Nephron (organoid): ENCODE data around the gene AMMECR1.

Experiments used
- H3K27ac Mint-ChIP-seq, 3 experiments: 2 replicates each; pipeline ENCODE4 v1.8.0; 2020; ENCODE audit warnings: mixed read lengths in 3 of 3, mild to moderate bottlenecking in 2 of 3, moderate library complexity in 1 of 3
- H3K27me3 Mint-ChIP-seq: 2 replicates; pipeline ENCODE4 v1.8.0; 2021; ENCODE audit warnings: low read depth, mild to moderate bottlenecking, moderate library complexity, mixed read lengths
- H3K36me3 Mint-ChIP-seq: 2 replicates; pipeline ENCODE4 v1.8.0; 2020; ENCODE audit warnings: low read depth, mixed read lengths
- H3K4me1 Mint-ChIP-seq: 2 replicates; pipeline ENCODE4 v1.8.0; 2020; ENCODE audit warnings: mixed read lengths
- H3K4me3 Mint-ChIP-seq, 3 experiments: 2 replicates each; pipeline ENCODE4 v1.8.0; 2020; ENCODE audit warnings: mild to moderate bottlenecking in 3 of 3, mixed read lengths in 3 of 3, moderate library complexity in 2 of 3
- H3K9me3 Mint-ChIP-seq: 2 replicates; pipeline ENCODE4 v1.8.0; 2020; ENCODE audit warnings: mixed read lengths
- TF ChIP-seq, protein P1 (sequence below), 3 experiments: fragments of 200-600 bp; sonication (generic); IDR thresholded peaks; one replicate each; pipeline ENCODE4 v1.5.0; 2021; ENCODE audit warnings: antibody characterized with exemption in 3 of 3; ENCODE audit not compliant: unreplicated experiment in 3 of 3

The AMMECR1 gene

DNA sequence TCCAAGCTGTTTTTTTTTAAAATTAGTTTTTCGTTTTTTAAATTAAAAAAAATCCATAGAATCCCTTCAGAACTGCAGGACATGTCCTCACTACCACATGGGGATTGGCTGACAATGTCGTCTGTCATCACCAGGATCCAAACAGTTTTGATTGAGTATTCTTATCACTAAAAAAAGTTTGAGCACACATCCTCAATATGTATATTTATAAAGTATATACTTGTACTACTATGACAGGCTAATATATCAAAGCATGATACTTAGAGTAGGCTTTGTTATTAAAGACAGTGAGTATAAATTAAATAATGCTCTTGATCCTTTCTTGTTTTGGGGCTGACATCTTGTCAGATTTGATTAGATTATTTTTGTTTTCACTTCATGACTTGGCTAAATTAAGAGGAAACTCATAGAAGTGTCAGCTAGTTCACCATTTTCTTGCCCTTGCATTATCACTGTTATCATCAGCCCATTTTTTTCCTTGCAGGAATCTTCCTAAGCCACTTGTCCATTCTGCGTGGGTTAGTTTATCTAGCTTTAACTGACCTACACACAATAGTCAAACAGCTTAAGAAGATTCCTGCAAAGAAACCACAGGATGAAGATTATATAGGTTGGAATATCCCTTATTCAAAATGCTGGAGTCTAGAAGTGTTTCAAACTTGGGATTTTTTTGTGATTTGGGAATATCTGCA lies 92.8 kb downstream of the AMMECR1 start:
- Mint-ChIP-seq H3K4me1 (peaks cover 28% of the 10 kb centered on the region), H3K27ac (no peak overlapping the region), H3K4me3 (no peak overlapping the region), H3K9me3 (peaks cover 3% of the 10 kb centered on the region), H3K27me3 (no peaks in the 10 kb centered on the region), H3K36me3 (peaks cover 20% of the 10 kb centered on the region)
- TF ChIP-seq, protein P1, sequence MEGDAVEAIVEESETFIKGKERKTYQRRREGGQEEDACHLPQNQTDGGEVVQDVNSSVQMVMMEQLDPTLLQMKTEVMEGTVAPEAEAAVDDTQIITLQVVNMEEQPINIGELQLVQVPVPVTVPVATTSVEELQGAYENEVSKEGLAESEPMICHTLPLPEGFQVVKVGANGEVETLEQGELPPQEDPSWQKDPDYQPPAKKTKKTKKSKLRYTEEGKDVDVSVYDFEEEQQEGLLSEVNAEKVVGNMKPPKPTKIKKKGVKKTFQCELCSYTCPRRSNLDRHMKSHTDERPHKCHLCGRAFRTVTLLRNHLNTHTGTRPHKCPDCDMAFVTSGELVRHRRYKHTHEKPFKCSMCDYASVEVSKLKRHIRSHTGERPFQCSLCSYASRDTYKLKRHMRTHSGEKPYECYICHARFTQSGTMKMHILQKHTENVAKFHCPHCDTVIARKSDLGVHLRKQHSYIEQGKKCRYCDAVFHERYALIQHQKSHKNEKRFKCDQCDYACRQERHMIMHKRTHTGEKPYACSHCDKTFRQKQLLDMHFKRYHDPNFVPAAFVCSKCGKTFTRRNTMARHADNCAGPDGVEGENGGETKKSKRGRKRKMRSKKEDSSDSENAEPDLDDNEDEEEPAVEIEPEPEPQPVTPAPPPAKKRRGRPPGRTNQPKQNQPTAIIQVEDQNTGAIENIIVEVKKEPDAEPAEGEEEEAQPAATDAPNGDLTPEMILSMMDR (IDR thresholded peaks at IDR 0.05; ENCODE audit: unreplicated experiment in 3 of 3), result no peak

DNA sequence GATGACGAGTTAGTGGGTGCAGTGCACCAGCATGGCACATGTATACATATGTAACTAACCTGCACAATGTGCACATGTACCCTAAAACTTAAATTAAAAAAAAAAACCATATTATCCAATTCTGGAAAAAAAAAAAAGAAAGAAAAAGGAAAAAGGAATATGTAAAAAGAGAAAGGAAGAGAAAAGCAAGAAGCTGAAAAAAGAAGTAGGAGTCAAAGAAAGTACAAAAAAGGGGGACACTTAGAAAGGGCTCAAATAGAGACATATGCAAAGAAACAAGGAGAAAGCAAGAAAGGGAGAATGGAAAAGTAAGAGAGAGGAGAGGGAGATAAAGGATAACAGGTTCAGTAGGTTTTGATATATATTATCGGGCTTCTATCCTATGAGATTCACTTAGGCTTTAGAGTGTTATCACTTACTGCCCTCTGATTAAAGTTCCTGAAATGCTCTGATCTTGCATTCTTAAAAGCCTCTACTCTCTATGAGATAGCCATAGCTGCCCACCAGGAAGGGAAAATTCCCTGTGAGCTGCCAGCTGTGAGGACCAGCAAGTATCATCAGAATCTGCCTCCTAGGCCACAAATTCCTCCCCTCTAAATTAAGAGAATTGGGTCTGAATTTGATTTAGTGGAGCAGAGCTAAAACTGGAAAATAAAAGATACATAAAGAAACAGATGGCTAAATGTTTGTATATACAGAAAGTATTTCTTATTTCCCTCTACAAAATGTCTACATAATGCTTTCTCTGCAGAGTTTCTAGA lies 95.2 kb downstream of the AMMECR1 start:
- H3K27me3 Mint-ChIP-seq, result no peaks in the 10 kb centered on the region
- no peak overlapping the region for H3K4me3 Mint-ChIP-seq
- H3K9me3 Mint-ChIP-seq, result no peaks in the 10 kb centered on the region
- H3K27ac Mint-ChIP-seq, result no peak overlapping the region
- peaks cover 10% of the 10 kb centered on the region for H3K4me1 Mint-ChIP-seq
- peaks cover 7% of the 10 kb centered on the region for H3K36me3 Mint-ChIP-seq
- TF ChIP-seq, protein P1 (IDR thresholded peaks at IDR 0.05; ENCODE audit: unreplicated experiment in 3 of 3), result no peak

GRCh38 chrX:110219920-110220319 lies 98.0 kb downstream of the AMMECR1 start:
- Mint-ChIP-seq H3K27ac (no peak overlapping the region), H3K4me3 (no peak overlapping the region), H3K27me3 (no peaks in the 10 kb centered on the region), H3K4me1 (peaks cover 6% of the 10 kb centered on the region), H3K9me3 (no peaks in the 10 kb centered on the region), H3K36me3 (peaks cover 7% of the 10 kb centered on the region)
- TF ChIP-seq, protein P1 (IDR thresholded peaks at IDR 0.05; ENCODE audit: unreplicated experiment in 3 of 3), result no peak

DNA sequence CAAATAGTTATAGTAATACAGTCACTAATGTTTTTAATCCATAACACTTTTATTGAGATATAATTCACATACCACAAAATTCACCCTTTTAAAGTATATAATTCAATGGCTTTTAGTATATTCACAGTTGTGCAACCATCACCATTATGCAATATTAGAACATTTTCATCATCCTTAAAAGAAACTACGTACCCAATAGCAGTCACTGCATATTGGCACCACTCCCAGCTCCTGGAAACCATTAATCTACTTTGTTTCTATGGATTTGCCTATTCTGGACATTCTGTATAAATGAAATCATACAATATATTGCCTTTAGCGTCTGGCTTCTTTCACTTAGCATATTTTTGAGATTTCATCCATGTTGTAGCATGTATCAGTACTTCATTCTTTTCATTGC lies 99.3 kb downstream of the AMMECR1 start:
- TF ChIP-seq, protein P1 (IDR thresholded peaks at IDR 0.05; ENCODE audit: unreplicated experiment in 3 of 3), result no peak
- Mint-ChIP-seq H3K27ac (no peak overlapping the region), H3K9me3 (no peaks in the 10 kb centered on the region), H3K27me3 (no peaks in the 10 kb centered on the region), H3K4me3 (no peak overlapping the region), H3K36me3 (peaks cover 7% of the 10 kb centered on the region), H3K4me1 (peaks cover 10% of the 10 kb centered on the region)

DNA sequence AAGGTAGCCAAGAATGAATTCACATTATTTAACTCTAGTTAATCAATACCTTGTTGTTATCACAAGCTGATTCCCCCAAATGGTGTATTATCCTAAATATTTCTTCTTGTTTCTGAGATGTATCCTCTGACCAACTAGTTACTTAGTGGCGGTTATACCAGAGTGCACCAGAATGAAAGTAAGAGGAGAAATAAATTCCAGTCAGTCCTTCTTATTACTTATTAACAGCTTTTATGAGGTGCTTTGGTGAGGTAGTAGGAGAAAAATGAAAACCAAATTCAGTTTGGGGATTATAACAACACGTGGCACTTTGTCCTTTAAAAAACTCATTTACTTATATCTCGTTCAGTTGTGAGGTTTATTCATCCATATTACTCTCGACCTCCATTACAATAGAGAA lies 101.9 kb downstream of the AMMECR1 start:
- H3K4me1 Mint-ChIP-seq, result peaks cover 10% of the 10 kb centered on the region
- H3K27ac Mint-ChIP-seq, result peak overlapping the region; percentile 64 to 92 (median 79)
- TF ChIP-seq, protein P1 (IDR thresholded peaks at IDR 0.05; ENCODE audit: unreplicated experiment in 3 of 3), result no peak
- no peaks in the 10 kb centered on the region for H3K27me3 Mint-ChIP-seq
- no peak overlapping the region for H3K4me3 Mint-ChIP-seq
- no peaks in the 10 kb centered on the region for H3K36me3 Mint-ChIP-seq
- no peaks in the 10 kb centered on the region for H3K9me3 Mint-ChIP-seq
